Measurements from ENCODE around the gene CEMIP.

GRCh38 chr15:80997692-80998091 lies 218.5 kb downstream of the CEMIP start:
- TF ChIP-seq CTCF (IDR thresholded peaks at IDR 0.05), result no peak
- no peak for TF ChIP-seq POLR2A (IDR thresholded peaks at IDR 0.05)
